SU-DHL-6 (cell line): ENCODE measurements around the gene GGT5.

Source experiments
- H2AFZ ChIP-seq: fragments of 200-600 bp; sonication (generic); 2 replicates; pipeline ENCODE4 v1.6.1; 2014; ENCODE audit warnings: low read depth, mild to moderate bottlenecking, moderate library complexity, mixed read lengths, antibody characterized with exemption, low read length; ENCODE audit not compliant: severe bottlenecking
- H3F3A ChIP-seq: fragments of 200-600 bp; shearing (Covaris generic); 2 replicates; pipeline ENCODE4 v1.6.0; 2016; ENCODE audit warnings: antibody characterized with exemption, mild to moderate bottlenecking; ENCODE audit not compliant: insufficient read depth
- H3K27ac ChIP-seq: fragments of 200-600 bp; sonication (generic); 2 replicates; pipeline ENCODE4 v1.5.1; 2016; ENCODE audit warnings: low read depth, mild to moderate bottlenecking, low read length, moderate library complexity, mixed read lengths
- H3K27me3 ChIP-seq: fragments of 200-600 bp; sonication (generic), shearing (Covaris generic); 2 replicates; pipeline ENCODE4 v1.6.0; 2014; ENCODE audit warnings: mild to moderate bottlenecking, low read length
- H3K36me3 ChIP-seq: fragments of 200-600 bp; sonication (generic); 2 replicates; pipeline ENCODE4 v1.6.1; 2014; ENCODE audit warnings: mild to moderate bottlenecking, low read length, mixed read lengths
- H3K4me2 ChIP-seq: fragments of 300-600, 200-600 bp; shearing (Covaris generic), sonication (generic); 2 replicates; pipeline ENCODE4 v1.6.0; 2014; ENCODE audit warnings: low read length, low read depth, mild to moderate bottlenecking; ENCODE audit not compliant: poor library complexity, severe bottlenecking
- H3K4me3 ChIP-seq: fragments of 200-600 bp; sonication (generic); 2 replicates; pipeline ENCODE4 v1.5.1; 2014; ENCODE audit warnings: antibody characterized with exemption, low read length, mild to moderate bottlenecking, mixed read lengths; ENCODE audit not compliant: insufficient read depth, poor library complexity, severe bottlenecking
- H3K79me2 ChIP-seq: fragments of 200-600 bp; sonication (generic); 2 replicates; pipeline ENCODE4 v1.6.1; 2014; ENCODE audit warnings: mild to moderate bottlenecking, low read length, moderate library complexity; ENCODE audit not compliant: insufficient read depth
- H3K9ac ChIP-seq: fragments of 200-600 bp; sonication (generic); 2 replicates; pipeline ENCODE4 v1.7.0; 2014; ENCODE audit warnings: mild to moderate bottlenecking, low read length
- H3K9me2 ChIP-seq: fragments of 200-600 bp; sonication (generic); replicated peaks from 2 replicates; pipeline ENCODE4 v1.6.1; 2014; ENCODE audit warnings: low read length; ENCODE audit not compliant: insufficient read depth
- H3K9me3 ChIP-seq: fragments of 200-600 bp; sonication (generic); 2 replicates; pipeline ENCODE4 v1.6.1; 2014; ENCODE audit warnings: low read length, mixed read lengths; ENCODE audit not compliant: insufficient read depth
- H4K20me1 ChIP-seq: fragments of 200-600 bp; sonication (generic); 2 replicates; pipeline ENCODE4 v1.6.1; 2014; ENCODE audit warnings: low read depth, mild to moderate bottlenecking, antibody characterized with exemption, low read length, moderate library complexity, mixed read lengths
- EZH2phosphoT487 ChIP-seq: fragments of 200-600 bp; sonication (generic), shearing (Covaris generic); conservative IDR thresholded peaks from 2 replicates; pipeline ENCODE4 v1.6.1; 2018; ENCODE audit warnings: mild to moderate bottlenecking, antibody characterized with exemption, low read length, moderate library complexity, mixed read lengths
- TF ChIP-seq, protein P1 (sequence below): fragments of 200-600 bp; sonication (generic); IDR thresholded peaks from one replicate; pipeline ENCODE4 v1.5.1; 2017; ENCODE audit warnings: antibody characterized with exemption, mild to moderate bottlenecking, low read length, moderate library complexity; ENCODE audit not compliant: insufficient read depth, poor library complexity, severe bottlenecking

Gene GGT5

DNA sequence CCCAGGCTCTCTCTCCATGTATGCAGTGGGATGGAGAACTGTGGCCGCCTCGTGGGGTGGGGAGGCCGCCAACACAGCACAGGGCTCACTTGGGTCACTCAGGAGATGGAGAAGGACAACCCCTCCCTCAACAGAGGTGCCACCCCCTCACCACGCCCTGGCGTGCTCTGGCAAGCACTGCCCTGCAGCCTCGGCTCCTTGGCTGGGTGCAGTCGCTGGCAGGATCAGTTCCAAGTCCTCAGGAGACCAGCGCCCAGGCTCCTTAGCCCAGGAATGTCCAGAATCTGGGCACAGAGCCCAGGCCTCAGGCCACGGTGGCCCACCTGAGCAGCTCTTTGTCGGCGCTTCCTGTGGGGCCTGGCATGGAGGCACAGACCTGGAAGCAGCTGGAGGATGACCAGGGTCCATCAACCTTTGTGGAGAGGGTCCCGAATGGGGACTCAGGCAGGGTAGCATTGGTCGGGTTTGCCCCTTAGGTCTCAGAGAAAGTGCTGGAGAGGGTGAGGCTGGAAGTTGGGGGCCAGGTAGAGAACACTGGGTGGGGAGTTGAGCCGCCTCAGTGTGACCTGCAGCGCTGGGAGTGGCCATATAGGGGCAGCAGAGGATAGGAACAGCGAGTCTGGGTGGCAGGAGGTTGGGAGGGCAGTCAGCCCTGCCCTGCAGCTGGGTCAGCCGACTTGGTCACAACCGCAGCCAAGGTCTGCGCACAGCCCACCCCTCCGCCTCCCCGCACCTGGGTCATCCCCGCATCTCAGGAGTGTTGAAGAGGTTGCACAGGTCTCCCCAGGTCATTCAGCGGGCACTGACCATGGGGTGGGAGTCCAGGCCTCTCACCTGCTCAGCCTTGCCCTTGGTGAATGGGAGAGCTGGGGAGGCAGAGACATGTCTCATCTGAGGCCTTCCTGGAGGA, 55.4 kb downstream of the GGT5 start:
- Histone ChIP-seq H3K4me3 (no peak overlapping the region), H3K36me3 (no peaks in the 10 kb centered on the region), H3K9me2 (no peaks in the 10 kb centered on the region), H3K27ac (no peak overlapping the region), H2AFZ (no peak overlapping the region), H4K20me1 (no peaks in the 10 kb centered on the region), H3K27me3 (no peaks in the 10 kb centered on the region), H3K9me3 (no peaks in the 10 kb centered on the region), H3K9ac (no peak overlapping the region), H3K79me2 (no peaks in the 10 kb centered on the region), H3F3A (no peaks in the 10 kb centered on the region), H3K4me2 (no peak overlapping the region)
- TF ChIP-seq, protein P1, sequence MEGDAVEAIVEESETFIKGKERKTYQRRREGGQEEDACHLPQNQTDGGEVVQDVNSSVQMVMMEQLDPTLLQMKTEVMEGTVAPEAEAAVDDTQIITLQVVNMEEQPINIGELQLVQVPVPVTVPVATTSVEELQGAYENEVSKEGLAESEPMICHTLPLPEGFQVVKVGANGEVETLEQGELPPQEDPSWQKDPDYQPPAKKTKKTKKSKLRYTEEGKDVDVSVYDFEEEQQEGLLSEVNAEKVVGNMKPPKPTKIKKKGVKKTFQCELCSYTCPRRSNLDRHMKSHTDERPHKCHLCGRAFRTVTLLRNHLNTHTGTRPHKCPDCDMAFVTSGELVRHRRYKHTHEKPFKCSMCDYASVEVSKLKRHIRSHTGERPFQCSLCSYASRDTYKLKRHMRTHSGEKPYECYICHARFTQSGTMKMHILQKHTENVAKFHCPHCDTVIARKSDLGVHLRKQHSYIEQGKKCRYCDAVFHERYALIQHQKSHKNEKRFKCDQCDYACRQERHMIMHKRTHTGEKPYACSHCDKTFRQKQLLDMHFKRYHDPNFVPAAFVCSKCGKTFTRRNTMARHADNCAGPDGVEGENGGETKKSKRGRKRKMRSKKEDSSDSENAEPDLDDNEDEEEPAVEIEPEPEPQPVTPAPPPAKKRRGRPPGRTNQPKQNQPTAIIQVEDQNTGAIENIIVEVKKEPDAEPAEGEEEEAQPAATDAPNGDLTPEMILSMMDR, result no peak
- no peak for TF ChIP-seq EZH2phosphoT487

DNA sequence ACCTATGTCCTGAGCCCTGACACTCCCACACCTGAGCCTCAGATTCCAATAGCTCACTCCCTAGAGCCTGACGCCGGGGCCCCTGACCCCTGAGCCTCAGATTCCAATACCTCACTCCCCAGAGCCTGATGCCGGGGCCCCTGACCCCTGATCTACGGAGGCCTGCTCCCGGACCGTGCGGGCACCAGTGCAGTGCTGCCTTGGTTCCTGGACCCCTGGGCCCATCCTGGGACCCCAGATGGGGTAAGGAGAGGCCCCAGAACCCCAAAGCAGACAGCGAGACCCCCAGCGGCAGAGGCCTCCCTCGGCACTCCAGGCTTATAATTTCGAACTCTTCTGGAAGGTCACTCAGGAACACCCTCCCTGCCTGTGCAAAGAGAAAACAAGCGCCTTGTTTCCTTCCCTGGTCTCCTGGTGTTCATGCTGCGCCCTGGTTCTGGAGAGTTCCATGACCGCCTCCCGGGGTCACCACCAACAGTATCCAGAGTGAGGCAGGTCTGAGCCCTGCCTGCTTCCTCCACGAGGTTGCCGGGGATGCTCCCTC, 56.1 kb downstream of the GGT5 start:
- Histone ChIP-seq H3K9ac (no peak overlapping the region), H3K27ac (no peak overlapping the region), H3F3A (no peaks in the 10 kb centered on the region), H3K9me2 (no peaks in the 10 kb centered on the region), H3K27me3 (no peaks in the 10 kb centered on the region), H2AFZ (no peak overlapping the region), H3K9me3 (no peaks in the 10 kb centered on the region), H3K36me3 (no peaks in the 10 kb centered on the region), H4K20me1 (no peaks in the 10 kb centered on the region), H3K79me2 (no peaks in the 10 kb centered on the region), H3K4me2 (no peak overlapping the region), H3K4me3 (no peak overlapping the region)
- TF ChIP-seq, protein P1, result no peak
- no peak for TF ChIP-seq EZH2phosphoT487

DNA sequence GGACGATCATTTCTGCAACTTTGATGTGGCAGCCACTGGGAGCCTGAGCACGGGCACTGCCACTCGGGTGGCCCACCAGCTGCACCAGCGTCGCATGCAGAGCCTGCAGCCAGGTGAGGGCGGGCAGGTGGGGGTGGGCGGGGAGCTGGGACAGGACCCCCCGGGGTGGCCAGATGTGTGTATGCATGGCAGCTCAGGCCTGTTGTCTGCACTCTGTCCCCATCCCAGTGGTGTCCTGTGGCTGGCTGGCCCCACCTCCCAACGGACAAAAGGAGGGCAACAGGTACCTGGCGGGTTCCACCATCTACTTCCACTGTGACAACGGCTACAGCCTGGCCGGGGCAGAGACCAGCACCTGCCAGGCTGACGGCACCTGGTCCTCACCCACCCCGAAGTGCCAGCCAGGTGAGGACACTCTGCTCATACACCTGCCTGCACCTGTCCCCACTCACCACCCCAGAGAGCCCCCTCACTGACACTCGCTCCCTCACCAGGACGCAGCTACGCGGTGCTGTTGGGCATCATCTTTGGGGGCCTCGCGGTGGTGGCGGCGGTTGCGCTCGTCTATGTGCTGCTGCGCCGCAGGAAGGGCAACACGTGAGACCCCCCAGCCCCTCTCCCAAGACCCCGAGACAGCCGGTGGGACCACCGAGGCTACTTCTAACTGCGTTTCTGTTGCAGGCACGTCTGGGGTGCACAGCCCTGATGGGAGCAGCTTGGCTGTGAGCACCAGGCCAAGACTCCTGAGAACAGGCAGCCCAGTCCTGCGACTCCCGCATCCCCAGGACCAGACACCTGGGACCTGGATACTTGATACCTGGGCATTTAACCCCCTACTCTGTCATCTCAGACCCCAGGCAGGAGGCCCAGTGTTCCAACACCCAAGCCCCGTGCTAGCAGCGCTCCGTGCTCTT, 56.9 kb downstream of the GGT5 start:
- Histone ChIP-seq H3F3A (no peaks in the 10 kb centered on the region), H3K9ac (no peak overlapping the region), H3K9me2 (no peaks in the 10 kb centered on the region), H2AFZ (no peak overlapping the region), H3K4me3 (no peak overlapping the region), H3K27me3 (no peaks in the 10 kb centered on the region), H3K27ac (no peak overlapping the region), H3K79me2 (no peaks in the 10 kb centered on the region), H3K4me2 (no peak overlapping the region), H3K36me3 (no peaks in the 10 kb centered on the region), H4K20me1 (no peaks in the 10 kb centered on the region), H3K9me3 (no peaks in the 10 kb centered on the region)
- TF ChIP-seq, protein P1, result no peak
- no peak for TF ChIP-seq EZH2phosphoT487
